Spleen (tissue), 13 donors: ENCODE measurements around the gene PACRG. TPM values are rescaled to one million over a fixed set of nuclear protein-coding genes. Genes with fewer than 3 reads are reported as not detected.
"Not testable (repeated sequence)": the region's sequence is repeated elsewhere in the genome, so short reads cannot be mapped to it uniquely, and the experiment has no call there.

Experiments
- DNase-seq: peaks from one replicate; pipeline ENCODE4 v3.0.0-alpha.2; 2020
- H3K27ac ChIP-seq, 8 donors: fragments of 200-600 bp; sonication (generic) in 7 of 8; 1 replicate in 4 of 8; 2 replicates in 4 of 8; pipeline versions ENCODE4 v1.5.0 to v1.8.0; 2016 to 2021; ENCODE audit warnings: inconsistent platforms in 4 of 8, mild to moderate bottlenecking in 4 of 8, moderate library complexity in 1 of 8
- H3K27me3 ChIP-seq, 7 donors: fragments of 200-600 bp; sonication (generic) in 6 of 7; replicated peaks in 1 of 7; 1 replicate in 4 of 7; 2 replicates in 3 of 7; pipeline versions ENCODE4 v1.5.0 to v1.8.0; 2016 to 2021; ENCODE audit warnings: inconsistent platforms in 3 of 7, mild to moderate bottlenecking in 1 of 7
- H3K36me3 ChIP-seq, 6 donors: fragments of 200-600 bp; sonication (generic) in 5 of 6; 1 replicate in 4 of 6; 2 replicates in 2 of 6; pipeline versions ENCODE4 v1.5.0 to v1.8.0; 2016 to 2021; ENCODE audit warnings: inconsistent platforms in 2 of 6
- H3K4me1 ChIP-seq, 6 donors: fragments of 200-600 bp; sonication (generic) in 5 of 6; 1 replicate in 3 of 6; 2 replicates in 3 of 6; pipeline versions ENCODE4 v1.5.0 to v1.8.0; 2016 to 2021; ENCODE audit warnings: inconsistent platforms in 3 of 6
- H3K4me3 ChIP-seq, 8 donors: fragments of 200-600 bp; sonication (generic) in 7 of 8; 1 replicate in 4 of 8; 2 replicates in 4 of 8; pipeline versions ENCODE4 v1.5.0 to v1.8.0; 2016 to 2021; ENCODE audit warnings: inconsistent platforms in 4 of 8, mild to moderate bottlenecking in 4 of 8, moderate library complexity in 2 of 8
- H3K9me3 ChIP-seq, 8 donors: fragments of 200-600 bp; sonication (generic) in 7 of 8; 1 replicate in 4 of 8; 2 replicates in 4 of 8; pipeline versions ENCODE4 v1.5.0 to v1.8.0; 2016 to 2021; ENCODE audit warnings: inconsistent platforms in 4 of 8
- CTCF ChIP-seq, 11 experiments: fragments of 200-600 bp in 7 of 11; fragments of 450-650 bp in 4 of 11; sonication (generic) in 4 of 11; IDR thresholded peaks in 8 of 11; conservative IDR thresholded peaks in 3 of 11; 1 replicate in 7 of 11; 2 replicates in 4 of 11; pipeline versions ENCODE4 v1.4.0 to v1.8.0; 2016 to 2021; ENCODE audit warnings: antibody characterized with exemption in 11 of 11, inconsistent platforms in 4 of 11, mild to moderate bottlenecking in 1 of 11
- POLR2A ChIP-seq, 3 donors: fragments of 450-650 bp; IDR thresholded peaks; one replicate each; pipeline ENCODE4 v1.5.1; 2017; ENCODE audit warnings: antibody characterized with exemption in 3 of 3, mild to moderate bottlenecking in 1 of 3
- POLR2AphosphoS5 ChIP-seq, 3 donors: sonication (generic); formaldehyde crosslinking; IDR thresholded peaks; one replicate each; pipeline ENCODE4 v1.5.1; 2017; ENCODE audit warnings: antibody characterized with exemption in 3 of 3
- WGBS, 5 donors: extraction: QIAGEN DNeasy Blood & Tissue Kit in 3 of 5; methylation state at CpG; one replicate each; pipeline versions ENCODE4 v1.1.5 to v1.1.7; 2013 to 2018; 5-methylcytosine and 5-hydroxymethylcytosine counted together
- intact Hi-C: fragments of 100-400 bp; cut with DNase I; formaldehyde crosslinking; loops from one replicate; pipeline ENCODE4 v1.15.0; 2023; ENCODE audit warnings: low total_unique reads
- long read RNA-seq, 2 donors: transcript quantifications; one replicate each; lab custom pipeline, GENCODE V29; 2026
- polyA plus RNA-seq, 3 donors: library from polyadenylated mRNA; stranded (reverse); fragments of 200-250 nt; gene quantifications; one replicate each; pipeline ENCODE4 v1.2.1, GENCODE V29; 2013
- total RNA-seq, 7 donors: library from RNA; depleted of rRNA in 3 of 7; stranded (reverse); fragments of >200 nt in 3 of 7; fragmentation: NEBNext Ultra II Directional in 4 of 7; extraction: Animal tissue kit (Norgen Biotek cat#: 25700) in 4 of 7; gene quantifications; one replicate each; pipeline versions ENCODE4 v1.1.0 to v1.2.1, GENCODE V29; 2016 to 2021
- donor health status: healthy with polysubstance abuse.
- donor health status: DM: no; HTN: no; CAD: no; lungs with moderate emphysema.
- donor health status: DM: no; HTN: no; CAD: no.
- donor health status: Bipolar disorder and iron deficiency.
- donor health status: healthy.
- donor health status: DM: no; HTN: no; CAD: no.
- donor health status: DM: yes; HTN: yes; CAD: no.

Gene PACRG
- 1 to 10 TPM in 3 of 7 donors, not detected in 4; 1.0 to 2.0 (median 1.1) TPM for total RNA-seq
- under 1 TPM in 2 of 3 donors, not detected in 1; 0.32 to 0.42 TPM for polyA plus RNA-seq
- long read RNA-seq, donor 1 = 0 reads
- long read RNA-seq, donor 2 = 0 reads

GRCh38 chr6:162727322-162728182 lies at the start of gene PACRG, which contains the start of gene PRKN:
TSS of gene PACRG (plus strand) at chr6:162727974.
TSS of gene PRKN (minus strand) at chr6:162727766.
- no peaks in the 10 kb centered on the region for H3K36me3 ChIP-seq
- peak within 1 kb of the TSS; percentile 57 to 91 (median 86) for H3K27ac ChIP-seq
- DNase-seq = peak; percentile 98
- intact Hi-C loops = no loop called here
- peaks cover 6 to 19% (median 10%) of the 10 kb centered on the region in 6 donors for H3K4me1 ChIP-seq
- peak within 1 kb of the TSS; percentile 53 to 94 (median 76) for H3K4me3 ChIP-seq
- H3K27me3 ChIP-seq = no peaks in the 10 kb centered on the region
- peak; percentile 89 to 95 (median 92) for TF ChIP-seq POLR2AphosphoS5 (IDR thresholded peaks at IDR 0.05)
- TF ChIP-seq POLR2A (IDR thresholded peaks at IDR 0.05) = peak; percentile 31 to 90 (median 55)
- peak in 2 of 11 experiments; percentile 11 to 13 for TF ChIP-seq CTCF (IDR thresholded peaks at IDR 0.05 in 8 of 11, conservative IDR thresholded peaks at IDR 0.05 in 3 of 11)
- 1 to 6% (median 1%) methylated on average over 21 to 84 of the region's 84 CpGs for WGBS, 5 donors
- H3K9me3 ChIP-seq = peaks cover 0 to 10% (median 8%) of the 10 kb centered on the region in 8 donors

- 85 to 92% (median 89%) methylated on average over 7 of the region's 7 CpGs for WGBS, 5 donors
- DNase-seq, intact Hi-C loops, H3K4me3 ChIP-seq, H3K27me3 ChIP-seq, H3K4me1 ChIP-seq, H3K27ac ChIP-seq, H3K9me3 ChIP-seq, H3K36me3 ChIP-seq: not testable (repeated sequence)
Measured at GRCh38 chr6:162678896-162679295, 48.9 kb upstream of the PACRG start.

GRCh38 chr6:162679681-162680080 lies 48.1 kb upstream of the PACRG start:
- TF ChIP-seq POLR2AphosphoS5 (IDR thresholded peaks at IDR 0.05) = no peak
- no peak for TF ChIP-seq CTCF (IDR thresholded peaks at IDR 0.05 in 8 of 11, conservative IDR thresholded peaks at IDR 0.05 in 3 of 11)
- TF ChIP-seq POLR2A (IDR thresholded peaks at IDR 0.05) = no peak
- 75 to 93% (median 84%) methylated on average over 1 of the region's 1 CpG for WGBS, 5 donors

GRCh38 chr6:162680367-162680766 lies 47.4 kb upstream of the PACRG start:
- no peak overlapping the region for H3K4me3 ChIP-seq
- H3K27ac ChIP-seq = no peak overlapping the region
- no peak for DNase-seq
- peaks cover 0 to 7% (median 0%) of the 10 kb centered on the region in 8 donors for H3K9me3 ChIP-seq
- H3K4me1 ChIP-seq = no peaks in the 10 kb centered on the region
- no peaks in the 10 kb centered on the region for H3K27me3 ChIP-seq
- intact Hi-C loops = no loop called here
- no peak for TF ChIP-seq CTCF (IDR thresholded peaks at IDR 0.05 in 8 of 11, conservative IDR thresholded peaks at IDR 0.05 in 3 of 11)
- TF ChIP-seq POLR2A (IDR thresholded peaks at IDR 0.05) = no peak
- H3K36me3 ChIP-seq = no peaks in the 10 kb centered on the region

More at GRCh38 chr6:162679681-162680080, 48.1 kb upstream of the PACRG start:
- H3K9me3 ChIP-seq = peaks cover 0 to 7% (median 0%) of the 10 kb centered on the region in 8 donors
- no peaks in the 10 kb centered on the region for H3K4me1 ChIP-seq
- no peak for DNase-seq
- no peak overlapping the region for H3K27ac ChIP-seq
- no peak overlapping the region for H3K4me3 ChIP-seq
- no peaks in the 10 kb centered on the region for H3K27me3 ChIP-seq
- intact Hi-C loops = no loop called here
- no peaks in the 10 kb centered on the region for H3K36me3 ChIP-seq
